Erythroblast (primary cell): ENCODE data around the gene GNG3.
A peak's percentile ranks its signal among the peaks of the same experiment; 100 is the strongest.
"Not testable (repeated sequence)": the region's sequence is repeated elsewhere in the genome, so short reads cannot be mapped to it uniquely, and the experiment has no call there.

ENCODE experiments used
- DNase-seq, 2 experiments: peaks; one replicate each; lab custom pipeline; 2025; lab: John Stamatoyannopoulos, UW
- GATA1 ChIP-seq: IDR thresholded peaks from 2 replicates; pipeline ENCODE4 v1.6.1; 2011; ENCODE audit warnings: low read depth, mild to moderate bottlenecking, control low read depth, low read length, moderate library complexity
- POLR2A ChIP-seq: IDR thresholded peaks from 2 replicates; pipeline ENCODE4 v1.6.1; 2011; ENCODE audit warnings: mild to moderate bottlenecking, low read length

Gene GNG3

GRCh38 chr11:62707277-62707861 lies at the start of gene GNG3, which contains the start of gene BSCL2:
Gene GNG3, plus strand, starts transcription at chr11:62707676. Its CDS starts 620 bp downstream, at chr11:62708296.
Gene BSCL2, minus strand, starts transcription at chr11:62707424. Its CDS starts 229 bp downstream, at chr11:62707195.
- no peak for TF ChIP-seq GATA1
- no peak for TF ChIP-seq POLR2A
- DNase-seq: peak; percentile 59 to 67

DNA sequence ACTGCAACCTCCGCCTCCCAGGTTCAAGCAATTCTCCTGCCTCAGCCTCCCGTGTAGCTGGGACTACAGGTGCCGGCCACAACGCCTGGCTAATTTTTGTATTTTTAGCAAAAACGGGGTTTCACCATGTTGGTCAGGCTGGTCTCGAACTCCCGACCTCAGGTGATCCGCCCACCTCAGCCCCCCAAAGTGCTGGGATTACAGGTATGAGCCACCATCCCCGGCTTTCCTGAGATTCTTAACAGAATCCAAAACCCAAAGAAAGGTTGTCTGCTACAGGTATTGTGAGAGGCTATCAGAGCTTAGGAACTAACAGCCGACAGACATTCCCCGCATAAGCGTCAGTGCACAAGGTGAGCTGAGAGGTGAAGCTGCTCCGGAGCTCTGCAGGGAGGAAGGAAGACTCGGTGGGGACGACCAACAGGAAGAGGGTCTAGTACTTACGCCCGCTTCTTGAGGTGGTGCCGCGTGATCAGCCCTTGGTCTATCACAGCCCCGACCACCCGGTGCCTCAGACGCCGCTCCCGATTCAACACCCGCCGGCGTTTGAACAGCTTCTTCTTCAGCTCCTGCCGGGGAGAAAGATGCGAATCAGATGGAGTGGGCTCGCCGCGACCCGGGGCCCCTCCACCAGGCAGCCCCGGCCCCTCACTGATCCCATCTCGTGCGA lies 42.9 kb upstream of the GNG3 start:
- TF ChIP-seq POLR2A (no peak), GATA1 (no peak)
- peak; percentile 80 to 85 for DNase-seq

GRCh38 chr11:62665075-62665598 lies 42.3 kb upstream of the GNG3 start, which contains the start of the genes C11orf98 and CSKMT:
Gene C11orf98, minus strand, starts transcription at chr11:62665210. Its CDS starts 41 bp downstream, at chr11:62665169.
Gene CSKMT, plus strand, starts transcription at chr11:62665312. Its CDS starts 568 bp downstream, at chr11:62665880.
- DNase-seq: peak; percentile 94 to 96
- TF ChIP-seq GATA1 (no peak), POLR2A (peak; percentile 100)

DNA sequence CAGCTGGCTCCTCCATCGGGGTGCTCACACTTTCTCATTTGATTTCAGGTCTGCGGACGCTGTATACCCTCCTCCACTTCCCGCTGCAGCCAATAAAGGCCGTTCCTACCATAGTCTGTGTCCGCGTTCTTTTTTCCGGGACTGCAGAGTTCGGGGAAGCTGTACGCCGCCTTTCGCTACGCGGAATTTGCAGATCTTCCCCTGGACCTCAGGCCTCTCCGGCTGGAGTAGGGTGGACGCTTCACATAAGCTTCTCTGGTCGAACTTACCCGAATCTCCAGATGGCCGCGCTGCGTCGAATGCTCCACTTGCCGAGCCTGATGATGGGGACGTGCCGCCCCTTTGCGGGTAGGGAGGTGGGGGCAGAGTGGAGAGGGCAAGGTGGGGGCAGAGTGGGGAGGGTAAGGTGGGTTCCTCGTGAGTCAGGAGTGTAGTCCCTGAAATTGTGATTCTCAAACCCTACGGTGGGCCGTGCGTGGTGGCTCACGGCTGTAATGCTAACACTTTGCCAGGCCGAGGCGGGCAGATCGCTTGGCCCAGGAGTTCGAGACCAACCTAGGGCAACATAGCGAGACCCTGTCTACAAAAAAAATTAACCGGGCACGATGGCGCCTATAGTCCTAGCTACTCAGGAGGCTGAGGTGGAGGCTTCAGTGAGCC lies 41.7 kb upstream of the GNG3 start:
- no peak for TF ChIP-seq POLR2A
- peak; percentile 71 to 78 for DNase-seq

DNA sequence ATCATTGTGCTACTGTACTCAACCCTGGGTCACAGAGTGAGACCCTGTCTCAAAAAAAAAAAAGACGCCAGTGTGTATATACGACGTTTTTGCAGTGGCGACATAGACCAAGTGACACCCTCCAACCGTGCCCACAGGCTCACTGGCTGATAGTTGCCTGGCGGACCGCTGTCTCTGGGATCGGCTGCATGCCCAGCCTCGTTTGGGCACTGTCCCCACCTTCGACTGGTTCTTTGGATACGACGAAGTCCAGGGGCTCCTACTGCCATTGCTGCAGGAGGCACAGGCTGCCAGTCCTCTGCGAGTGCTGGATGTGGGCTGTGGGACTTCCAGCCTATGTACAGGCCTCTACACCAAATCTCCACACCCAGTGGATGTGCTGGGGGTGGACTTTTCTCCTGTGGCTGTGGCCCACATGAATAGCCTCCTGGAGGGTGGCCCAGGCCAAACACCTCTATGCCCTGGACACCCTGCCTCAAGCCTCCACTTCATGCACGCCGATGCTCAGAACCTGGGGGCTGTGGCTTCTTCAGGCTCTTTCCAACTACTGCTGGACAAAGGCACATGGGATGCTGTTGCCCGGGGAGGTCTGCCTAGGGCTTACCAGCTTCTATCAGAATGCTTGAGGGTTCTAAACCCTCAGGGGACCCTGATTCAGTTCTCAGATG lies 41.1 kb upstream of the GNG3 start:
- TF ChIP-seq GATA1: no peak
- peak; percentile 13 for TF ChIP-seq POLR2A
- no peak for DNase-seq

- TF ChIP-seq POLR2A: no peak
- TF ChIP-seq GATA1: no peak
- no peak for DNase-seq
Observed at GRCh38 chr11:62667460-62667859, 40.0 kb upstream of the GNG3 start.

- peak in 1 of 2 experiments; percentile 45 for DNase-seq
- TF ChIP-seq POLR2A: no peak
- TF ChIP-seq GATA1: no peak
Observed at GRCh38 chr11:62669420-62670161, 37.9 kb upstream of the GNG3 start.

GRCh38 chr11:62671236-62671607 lies 36.3 kb upstream of the GNG3 start:
- TF ChIP-seq POLR2A (no peak), GATA1 (no peak)
- DNase-seq: no peak

GRCh38 chr11:62671608-62672389 lies 35.7 kb upstream of the GNG3 start, which contains the start of the genes LBHD1 and UQCC3:
Gene LBHD1, minus strand, starts transcription at chr11:62672267. Its CDS starts 2,236 bp downstream, at chr11:62670031.
Gene UQCC3, plus strand, starts transcription at chr11:62671673. Its CDS starts 73 bp downstream, at chr11:62671746.
- TF ChIP-seq POLR2A (peak; percentile 90), GATA1 (no peak)
- peak; percentile 89 to 91 for DNase-seq

- TF ChIP-seq GATA1 (no peak), POLR2A (no peak)
- DNase-seq: no peak
Observed at GRCh38 chr11:62673196-62673525, 34.3 kb upstream of the GNG3 start.

- not testable (repeated sequence) for DNase-seq
Observed at GRCh38 chr11:62675415-62675814, 32.1 kb upstream of the GNG3 start.

DNA sequence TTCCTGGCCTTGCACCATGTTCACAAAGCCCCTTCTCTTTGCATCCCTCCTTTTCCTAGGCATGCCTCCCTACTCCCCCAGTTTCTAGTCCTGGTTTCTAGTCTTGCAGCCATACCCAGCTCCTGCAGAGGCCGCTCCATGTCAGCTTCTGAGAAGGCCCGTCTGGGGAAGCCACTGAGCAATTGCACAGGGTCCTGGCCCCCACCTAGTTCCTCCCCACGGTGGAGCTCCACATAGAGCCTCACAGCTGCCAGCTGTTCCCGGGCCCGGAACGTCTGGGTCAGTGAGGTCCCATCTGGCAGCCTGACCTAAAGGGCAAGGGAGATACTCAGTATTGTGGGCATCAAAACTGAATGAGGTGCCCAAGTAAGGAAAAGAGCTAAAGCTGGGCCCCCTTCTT lies 30.8 kb upstream of the GNG3 start:
- DNase-seq: no peak
- TF ChIP-seq POLR2A: no peak
- no peak for TF ChIP-seq GATA1
